Keratinocyte (primary cell): Measurements from ENCODE around the gene ATE1. TPM values are rescaled to one million over a fixed set of nuclear protein-coding genes. Genes with fewer than 3 reads are reported as not detected.

ENCODE experiments used
- DNase-seq: peaks from one replicate; pipeline ENCODE4 v3.0.0-alpha.2; 2011; ENCODE audit warnings: low read depth, missing footprints, low spot score
- FAIRE-seq: peaks from 2 replicates; lab custom pipeline; 2011; peaks lifted over from hg19 to GRCh38; lab: Jason Lieb, UNC
- H2AFZ ChIP-seq: 2 replicates; pipeline ENCODE4 v1.6.0; 2012; ENCODE audit warnings: low read length, control low read depth, inconsistent platforms; ENCODE audit not compliant: control insufficient read depth
- H3K27ac ChIP-seq: 2 replicates; pipeline ENCODE4 v1.5.1; 2011; ENCODE audit warnings: low read length; ENCODE audit not compliant: control insufficient read depth, insufficient read depth
- H3K27me3 ChIP-seq: 3 replicates; pipeline ENCODE4 v1.6.0; 2011; ENCODE audit warnings: low read length; ENCODE audit not compliant: control insufficient read depth, insufficient read depth; ENCODE audit errors: extremely low read depth
- H3K36me3 ChIP-seq, 2 experiments: 2 replicates in 1 of 2; 3 replicates in 1 of 2; pipeline ENCODE4 v1.5.1; 2011; ENCODE audit warnings: low read length in 2 of 2, mild to moderate bottlenecking in 1 of 2; ENCODE audit not compliant: control insufficient read depth in 2 of 2, insufficient read depth in 2 of 2; ENCODE audit errors: extremely low read depth in 1 of 2
- H3K4me1 ChIP-seq: 3 replicates; pipeline ENCODE4 v1.5.1; 2011; ENCODE audit warnings: low read length; ENCODE audit not compliant: control insufficient read depth, insufficient read depth; ENCODE audit errors: extremely low read depth
- H3K4me2 ChIP-seq: 3 replicates; pipeline ENCODE4 v1.6.0; 2011; ENCODE audit warnings: low read depth, low read length; ENCODE audit not compliant: control insufficient read depth, insufficient read depth; ENCODE audit errors: extremely low read depth
- H3K4me3 ChIP-seq, 3 experiments: fragments of 200-600 bp in 1 of 3; sonication (generic) in 1 of 3; 2 replicates in 2 of 3; 3 replicates in 1 of 3; pipeline ENCODE4 v1.5.1; 2011 to 2016; ENCODE audit warnings: low read length in 3 of 3, mild to moderate bottlenecking in 3 of 3, control low read depth in 2 of 3, inconsistent platforms in 1 of 3, low read depth in 1 of 3, mixed read lengths in 1 of 3, mixed run types in 1 of 3, moderate library complexity in 1 of 3; ENCODE audit not compliant: control insufficient read depth in 2 of 3, insufficient read depth in 2 of 3; ENCODE audit errors: extremely low read depth in 1 of 3
- H3K79me2 ChIP-seq: 2 replicates; pipeline ENCODE4 v1.6.0; 2012; ENCODE audit warnings: low read length; ENCODE audit not compliant: control insufficient read depth, insufficient read depth
- H3K9ac ChIP-seq: 3 replicates; pipeline ENCODE4 v1.6.0; 2011; ENCODE audit warnings: low read length; ENCODE audit not compliant: control insufficient read depth, insufficient read depth; ENCODE audit errors: extremely low read depth
- H3K9me1 ChIP-seq: 3 replicates; pipeline ENCODE4 v1.6.0; 2011; ENCODE audit warnings: low read length; ENCODE audit not compliant: control insufficient read depth, insufficient read depth; ENCODE audit errors: extremely low read depth
- H3K9me3 ChIP-seq: 2 replicates; pipeline ENCODE4 v1.5.1; 2012; ENCODE audit warnings: low read depth, low read length; ENCODE audit not compliant: control insufficient read depth
- H4K20me1 ChIP-seq: 3 replicates; pipeline ENCODE4 v1.6.0; 2011; ENCODE audit warnings: low read length; ENCODE audit not compliant: control insufficient read depth, insufficient read depth; ENCODE audit errors: extremely low read depth
- EZH2 ChIP-seq: IDR thresholded peaks from one replicate; pipeline ENCODE4 v1.6.1; 2012; ENCODE audit warnings: inconsistent platforms, mild to moderate bottlenecking, low read length, moderate library complexity
- dilution Hi-C: fragments of 300-500 bp; cut with MboI; formaldehyde crosslinking; loops from one replicate; pipeline ENCODE4 v1.7.0; 2020; ENCODE audit warnings: low sequenced_read_pairs; ENCODE audit not compliant: extremely low pct_ligation_motif_present
- polyA plus RNA-seq, 5 experiments: library from polyadenylated mRNA; depleted of rRNA in 3 of 5; stranded (reverse) in 3 of 5; stranded (forward) in 1 of 5; unstranded in 1 of 5; fragments of >200 nt; gene quantifications; 1 replicate in 1 of 5; 2 replicates in 3 of 5; 3 replicates in 1 of 5; pipeline versions ENCODE4 v1.2.1 to v1.2.3, GENCODE V29; 2011 to 2012; ENCODE audit warnings: missing spikeins in 2 of 5, low read depth in 1 of 5, low replicate concordance in 1 of 5
- TF ChIP-seq, protein P1 (sequence below), 3 experiments: IDR thresholded peaks in 1 of 3; conservative IDR thresholded peaks in 1 of 3; optimal IDR thresholded peaks in 1 of 3; 2 replicates in 2 of 3; 3 replicates in 1 of 3; pipeline versions ENCODE3 to v1.5.1; 2011; ENCODE audit warnings: low read length in 3 of 3, mild to moderate bottlenecking in 3 of 3, moderate library complexity in 2 of 3, control low read depth in 1 of 3, inconsistent platforms in 1 of 3; ENCODE audit not compliant: insufficient read depth in 2 of 3; ENCODE audit errors: extremely low read depth in 1 of 3

Gene ATE1
- polyA plus RNA-seq, 1 donor (not counting 4 experiments of a cell fraction or from before 2014, with no cell fraction given): 14.9 TPM

DNA sequence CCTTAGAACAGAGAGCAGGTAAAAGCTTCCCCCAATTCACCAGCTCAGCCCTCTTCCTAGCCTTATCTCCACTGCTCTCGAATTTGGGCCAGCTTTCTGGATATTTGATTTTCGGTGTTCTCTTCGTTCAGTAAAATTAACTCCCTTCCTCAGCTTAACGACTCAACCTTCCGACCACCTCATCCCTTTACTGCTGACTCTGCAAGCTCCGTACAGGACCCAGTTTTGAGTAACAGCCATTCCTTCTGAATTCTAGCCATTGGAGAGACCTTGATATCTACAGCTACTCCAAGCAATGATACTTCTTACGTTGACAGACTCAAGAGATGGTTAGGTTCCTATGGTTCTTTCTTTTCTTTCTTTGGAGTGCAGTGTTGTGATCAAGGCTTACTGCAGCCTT, 65.8 kb downstream of the ATE1 start:
- dilution Hi-C loops: no loop called here
- no peak overlapping the region for H3K9ac ChIP-seq
- no peaks in the 10 kb centered on the region for H3K9me3 ChIP-seq
- H3K79me2 ChIP-seq: no peaks in the 10 kb centered on the region
- H3K9me1 ChIP-seq: no peaks in the 10 kb centered on the region
- H3K27me3 ChIP-seq: no peaks in the 10 kb centered on the region
- no peak overlapping the region for H3K4me3 ChIP-seq
- no peak for DNase-seq
- H3K27ac ChIP-seq: no peak overlapping the region
- H3K36me3 ChIP-seq: peaks cover 0 to 4% of the 10 kb centered on the region in 2 experiments
- no peaks in the 10 kb centered on the region for H4K20me1 ChIP-seq
- H2AFZ ChIP-seq: no peak overlapping the region
- TF ChIP-seq, protein P1, sequence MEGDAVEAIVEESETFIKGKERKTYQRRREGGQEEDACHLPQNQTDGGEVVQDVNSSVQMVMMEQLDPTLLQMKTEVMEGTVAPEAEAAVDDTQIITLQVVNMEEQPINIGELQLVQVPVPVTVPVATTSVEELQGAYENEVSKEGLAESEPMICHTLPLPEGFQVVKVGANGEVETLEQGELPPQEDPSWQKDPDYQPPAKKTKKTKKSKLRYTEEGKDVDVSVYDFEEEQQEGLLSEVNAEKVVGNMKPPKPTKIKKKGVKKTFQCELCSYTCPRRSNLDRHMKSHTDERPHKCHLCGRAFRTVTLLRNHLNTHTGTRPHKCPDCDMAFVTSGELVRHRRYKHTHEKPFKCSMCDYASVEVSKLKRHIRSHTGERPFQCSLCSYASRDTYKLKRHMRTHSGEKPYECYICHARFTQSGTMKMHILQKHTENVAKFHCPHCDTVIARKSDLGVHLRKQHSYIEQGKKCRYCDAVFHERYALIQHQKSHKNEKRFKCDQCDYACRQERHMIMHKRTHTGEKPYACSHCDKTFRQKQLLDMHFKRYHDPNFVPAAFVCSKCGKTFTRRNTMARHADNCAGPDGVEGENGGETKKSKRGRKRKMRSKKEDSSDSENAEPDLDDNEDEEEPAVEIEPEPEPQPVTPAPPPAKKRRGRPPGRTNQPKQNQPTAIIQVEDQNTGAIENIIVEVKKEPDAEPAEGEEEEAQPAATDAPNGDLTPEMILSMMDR (optimal IDR thresholded peaks at IDR 0.05 in 1 of 3, IDR thresholded peaks at IDR 0.05 in 1 of 3, conservative IDR thresholded peaks at IDR 0.05 in 1 of 3; ENCODE audit: extremely low read depth in 1 of 3, insufficient read depth in 2 of 3, low read length in 3 of 3): no peak
- TF ChIP-seq EZH2: no peak
- H3K4me2 ChIP-seq: no peak overlapping the region
- FAIRE-seq: no peak
- no peaks in the 10 kb centered on the region for H3K4me1 ChIP-seq

DNA sequence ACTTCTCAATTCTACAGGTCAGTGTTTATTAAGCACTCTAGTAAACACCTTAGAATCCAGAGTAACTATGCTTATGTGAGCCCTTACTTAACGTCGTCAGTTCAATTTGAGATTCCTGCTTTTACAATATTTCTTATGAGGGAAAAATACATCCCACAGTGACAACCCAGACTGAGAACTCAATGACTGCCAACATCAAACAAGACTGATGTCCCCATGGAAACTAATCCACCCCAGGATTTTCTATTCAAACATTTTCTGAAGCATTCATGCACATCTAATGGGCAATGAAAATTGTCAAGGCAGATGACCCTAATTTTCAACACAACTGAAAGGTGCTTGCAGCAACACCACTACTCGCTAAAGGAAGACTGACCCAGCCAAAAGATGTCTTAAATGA, 67.0 kb downstream of the ATE1 start:
- DNase-seq (no peak), FAIRE-seq (no peak)
- Histone ChIP-seq H3K9me3 (no peaks in the 10 kb centered on the region), H3K9me1 (no peaks in the 10 kb centered on the region), H3K79me2 (no peaks in the 10 kb centered on the region), H3K36me3 (peaks cover 0 to 4% of the 10 kb centered on the region in 2 experiments), H2AFZ (no peak overlapping the region), H3K4me3 (no peak overlapping the region), H3K27me3 (no peaks in the 10 kb centered on the region), H3K4me1 (no peaks in the 10 kb centered on the region), H3K27ac (no peak overlapping the region), H3K9ac (no peak overlapping the region), H3K4me2 (no peak overlapping the region), H4K20me1 (no peaks in the 10 kb centered on the region)
- TF ChIP-seq, protein P1 (optimal IDR thresholded peaks at IDR 0.05 in 1 of 3, IDR thresholded peaks at IDR 0.05 in 1 of 3, conservative IDR thresholded peaks at IDR 0.05 in 1 of 3; ENCODE audit: extremely low read depth in 1 of 3, insufficient read depth in 2 of 3, low read length in 3 of 3): no peak
- no peak for TF ChIP-seq EZH2
- dilution Hi-C loops: no loop called here
